Endodermal cell (in vitro differentiated cells): ENCODE measurements around the gene CAB39. TPM values are rescaled to one million over a fixed set of nuclear protein-coding genes. Genes with fewer than 3 reads are reported as not detected.

Experiments
- DNase-seq: peaks from one replicate; pipeline ENCODE4 v3.0.0-alpha.2; 2017
- H3K27ac ChIP-seq: 2 replicates; pipeline ENCODE4 v1.5.1; 2013; ENCODE audit warnings: mild to moderate bottlenecking, low read depth, low read length, moderate library complexity
- H3K27me3 ChIP-seq: 2 replicates; pipeline ENCODE4 v1.6.1; 2013; ENCODE audit warnings: mild to moderate bottlenecking, low read length, moderate library complexity; ENCODE audit not compliant: insufficient read depth, control insufficient read depth, poor library complexity, severe bottlenecking
- H3K36me3 ChIP-seq: 2 replicates; pipeline ENCODE4 v1.7.0; 2013; ENCODE audit warnings: mild to moderate bottlenecking, low read length, moderate library complexity; ENCODE audit not compliant: control insufficient read depth, insufficient read depth
- H3K4me1 ChIP-seq: one replicate; pipeline ENCODE4 v1.7.0; 2013; ENCODE audit warnings: low read length; ENCODE audit not compliant: control insufficient read depth, insufficient read depth
- H3K4me3 ChIP-seq: 2 replicates; pipeline ENCODE4 v1.5.1; 2013; ENCODE audit warnings: mild to moderate bottlenecking, low read length, moderate library complexity
- H3K9ac ChIP-seq: 2 replicates; pipeline ENCODE4 v1.6.1; 2013; ENCODE audit warnings: mild to moderate bottlenecking, low read length, moderate library complexity; ENCODE audit not compliant: poor library complexity, severe bottlenecking; ENCODE audit errors: extremely low read depth
- H3K9me3 ChIP-seq: 2 replicates; pipeline ENCODE4 v1.6.1; 2013; ENCODE audit warnings: mild to moderate bottlenecking, low read length, moderate library complexity; ENCODE audit not compliant: control insufficient read depth
- H3K27ac Mint-ChIP-seq: 2 replicates; pipeline ENCODE4 v1.8.0; 2020; ENCODE audit warnings: mixed read lengths
- H3K27me3 Mint-ChIP-seq: 2 replicates; pipeline ENCODE4 v1.8.0; 2021; ENCODE audit warnings: mild to moderate bottlenecking, mixed read lengths; ENCODE audit not compliant: insufficient read depth
- H3K36me3 Mint-ChIP-seq: 2 replicates; pipeline ENCODE4 v1.8.0; 2020; ENCODE audit warnings: low read depth, mixed read lengths
- H3K4me1 Mint-ChIP-seq: 2 replicates; pipeline ENCODE4 v1.8.0; 2020; ENCODE audit warnings: mixed read lengths
- H3K4me3 Mint-ChIP-seq: 2 replicates; pipeline ENCODE4 v1.8.0; 2020; ENCODE audit warnings: mild to moderate bottlenecking, moderate library complexity, mixed read lengths
- H3K9me3 Mint-ChIP-seq: 2 replicates; pipeline ENCODE4 v1.8.0; 2020; ENCODE audit warnings: mild to moderate bottlenecking, mixed read lengths
- WGBS, 2 experiments: methylation state at CpG; one replicate each; pipeline versions ENCODE4 v1.1.5 to v1.1.7; 2013; ENCODE audit warnings: missing lambda C conversion rate in 2 of 2, mixed read lengths in 1 of 2; ENCODE audit not compliant: insufficient coverage in 1 of 2, insufficient read length in 1 of 2; 5-methylcytosine and 5-hydroxymethylcytosine counted together
- total RNA-seq, 2 donors: library from RNA; stranded (reverse); fragmentation: NEBNext Ultra II Directional in 1 of 2; extraction: Animal tissue kit (Norgen Biotek cat#: 25700) in 1 of 2; gene quantifications; 2 replicates in 1 of 2; 3 replicates in 1 of 2; pipeline ENCODE4 v1.2.1, GENCODE V29; 2021
- TF ChIP-seq, protein P1 (sequence below): fragments of 200-600 bp; sonication (generic); conservative IDR thresholded peaks from 2 replicates; pipeline ENCODE4 v1.5.0; 2021; ENCODE audit warnings: antibody characterized with exemption, mild to moderate bottlenecking

The CAB39 gene
- total RNA-seq, 2 donors from 2014 or later = 41.4 to 48.4 TPM

DNA sequence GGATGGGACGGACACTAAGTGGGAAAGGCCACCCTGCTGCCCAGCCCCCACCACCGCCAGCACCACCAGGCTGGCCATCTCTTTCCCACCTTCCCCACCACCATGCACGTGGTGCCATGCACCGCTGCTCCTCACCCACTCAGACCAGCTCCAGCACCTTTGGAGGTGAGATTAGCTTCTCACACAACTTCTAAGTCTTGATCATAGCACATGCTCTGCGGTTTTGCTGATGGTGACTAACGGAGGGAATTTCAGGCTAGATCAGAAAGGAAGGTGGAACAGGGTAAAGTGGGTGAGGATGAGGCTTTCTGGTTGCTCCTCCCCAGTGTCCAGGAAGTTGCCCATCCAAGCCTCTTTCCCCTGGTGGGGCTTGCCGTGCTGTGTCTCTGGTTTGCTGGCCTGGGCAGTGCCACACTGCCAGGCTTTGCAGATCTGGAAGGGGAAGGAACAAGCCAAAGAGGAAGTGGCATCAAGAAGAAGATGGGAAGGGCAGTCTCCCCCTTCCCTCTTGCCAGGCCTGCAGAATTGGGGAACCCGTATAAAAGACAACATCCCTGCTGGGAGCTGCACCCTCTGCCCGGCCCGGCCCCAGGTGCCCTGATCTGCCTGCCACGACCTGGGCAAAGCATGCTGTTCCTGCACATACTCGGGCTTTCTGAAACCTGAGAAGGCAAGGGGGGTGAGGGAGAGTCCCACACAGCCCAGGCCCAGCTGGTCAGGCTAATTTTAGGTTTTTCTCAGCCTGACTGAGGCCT is 44.3 kb upstream of the CAB39 start:
- Mint-ChIP-seq H3K36me3 (no peaks in the 10 kb centered on the region), H3K4me1 (peaks cover 37% of the 10 kb centered on the region), H3K27me3 (peaks cover 28% of the 10 kb centered on the region), H3K27ac (no peak overlapping the region), H3K9me3 (no peaks in the 10 kb centered on the region), H3K4me3 (no peak overlapping the region)
- TF ChIP-seq, protein P1, sequence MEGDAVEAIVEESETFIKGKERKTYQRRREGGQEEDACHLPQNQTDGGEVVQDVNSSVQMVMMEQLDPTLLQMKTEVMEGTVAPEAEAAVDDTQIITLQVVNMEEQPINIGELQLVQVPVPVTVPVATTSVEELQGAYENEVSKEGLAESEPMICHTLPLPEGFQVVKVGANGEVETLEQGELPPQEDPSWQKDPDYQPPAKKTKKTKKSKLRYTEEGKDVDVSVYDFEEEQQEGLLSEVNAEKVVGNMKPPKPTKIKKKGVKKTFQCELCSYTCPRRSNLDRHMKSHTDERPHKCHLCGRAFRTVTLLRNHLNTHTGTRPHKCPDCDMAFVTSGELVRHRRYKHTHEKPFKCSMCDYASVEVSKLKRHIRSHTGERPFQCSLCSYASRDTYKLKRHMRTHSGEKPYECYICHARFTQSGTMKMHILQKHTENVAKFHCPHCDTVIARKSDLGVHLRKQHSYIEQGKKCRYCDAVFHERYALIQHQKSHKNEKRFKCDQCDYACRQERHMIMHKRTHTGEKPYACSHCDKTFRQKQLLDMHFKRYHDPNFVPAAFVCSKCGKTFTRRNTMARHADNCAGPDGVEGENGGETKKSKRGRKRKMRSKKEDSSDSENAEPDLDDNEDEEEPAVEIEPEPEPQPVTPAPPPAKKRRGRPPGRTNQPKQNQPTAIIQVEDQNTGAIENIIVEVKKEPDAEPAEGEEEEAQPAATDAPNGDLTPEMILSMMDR = no peak
- Histone ChIP-seq H3K36me3 (no peaks in the 10 kb centered on the region), H3K27me3 (peaks cover 4% of the 10 kb centered on the region), H3K4me1 (peaks cover 6% of the 10 kb centered on the region), H3K9me3 (no peaks in the 10 kb centered on the region), H3K27ac (no peak overlapping the region), H3K4me3 (no peak overlapping the region), H3K9ac (no peak overlapping the region)
- peak; percentile 41 for DNase-seq
- WGBS, 2 experiments = 67 to 90% methylated on average over 4 to 12 of the region's 12 CpGs

GRCh38 chr2:230668939-230669303 is 43.7 kb upstream of the CAB39 start:
- Histone ChIP-seq H3K27me3 (peaks cover 4% of the 10 kb centered on the region), H3K9me3 (no peaks in the 10 kb centered on the region), H3K4me3 (no peak overlapping the region), H3K36me3 (no peaks in the 10 kb centered on the region), H3K27ac (no peak overlapping the region), H3K4me1 (peaks cover 6% of the 10 kb centered on the region), H3K9ac (no peak overlapping the region)
- H3K36me3 Mint-ChIP-seq = no peaks in the 10 kb centered on the region
- no peak overlapping the region for H3K4me3 Mint-ChIP-seq
- peak; percentile 10 for DNase-seq
- no peak overlapping the region for H3K27ac Mint-ChIP-seq
- 71 to 76% methylated on average over 1 to 2 of the region's 2 CpGs for WGBS, 2 experiments
- TF ChIP-seq, protein P1 = no peak
- peaks cover 40% of the 10 kb centered on the region for H3K4me1 Mint-ChIP-seq
- H3K9me3 Mint-ChIP-seq = no peaks in the 10 kb centered on the region
- peaks cover 28% of the 10 kb centered on the region for H3K27me3 Mint-ChIP-seq

DNA sequence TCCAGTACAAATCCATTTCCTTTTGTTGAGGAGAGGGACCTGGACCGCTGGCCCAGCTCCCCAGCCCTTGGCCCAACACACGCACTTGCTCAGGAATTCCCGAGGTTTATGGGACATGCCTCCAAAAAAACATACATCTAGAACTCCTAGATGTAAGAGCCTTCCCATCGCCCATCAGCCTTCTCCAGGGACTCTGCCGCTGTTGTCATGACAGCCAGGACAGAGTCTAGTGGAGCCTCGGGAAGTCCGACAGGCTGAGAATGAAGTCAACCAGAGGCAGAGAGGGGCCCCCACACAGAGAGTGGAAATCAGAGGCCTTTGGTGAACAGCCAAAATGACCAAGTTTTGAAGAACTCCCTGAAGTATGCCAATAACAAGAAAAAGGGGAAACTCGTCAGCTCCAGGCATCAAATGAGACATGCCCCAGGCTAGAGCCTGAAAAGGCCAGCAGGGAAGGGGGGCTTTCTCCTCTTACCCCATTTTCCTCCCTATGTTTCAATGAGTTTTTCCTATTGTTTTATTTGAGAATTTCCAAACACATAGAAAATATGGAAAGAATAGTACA is 43.2 kb upstream of the CAB39 start:
- Mint-ChIP-seq H3K27me3 (peaks cover 28% of the 10 kb centered on the region), H3K9me3 (no peaks in the 10 kb centered on the region), H3K4me3 (no peak overlapping the region), H3K4me1 (peaks cover 43% of the 10 kb centered on the region), H3K27ac (no peak overlapping the region), H3K36me3 (no peaks in the 10 kb centered on the region)
- no peak overlapping the region for H3K9ac ChIP-seq
- H3K9me3 ChIP-seq = no peaks in the 10 kb centered on the region
- TF ChIP-seq, protein P1 = no peak
- peaks cover 4% of the 10 kb centered on the region for H3K27me3 ChIP-seq
- H3K36me3 ChIP-seq = no peaks in the 10 kb centered on the region
- 92% methylated on average over 6 to 8 of the region's 8 CpGs for WGBS, 2 experiments
- H3K27ac ChIP-seq = no peak overlapping the region
- peak; percentile 22 for DNase-seq
- H3K4me1 ChIP-seq = peaks cover 6% of the 10 kb centered on the region
- H3K4me3 ChIP-seq = no peak overlapping the region
